RWPE2 (cell line): ENCODE results near the gene ZNF491.

Experiments
- ATAC-seq: fragments of 200-7000 bp; cut with Tn5 transposase; 3 replicates; pipeline ENCODE4 v1.9.1; 2021; ENCODE audit warnings: low read depth
- DNase-seq: peaks from one replicate; pipeline ENCODE4 v3.0.0-alpha.2; 2020; ENCODE audit warnings: low spot score
- H3K27ac ChIP-seq: fragments of 450-650 bp; 2 replicates; pipeline ENCODE4 v1.5.1; 2017; ENCODE audit warnings: mild to moderate bottlenecking; ENCODE audit not compliant: poor library complexity, severe bottlenecking
- H3K27me3 ChIP-seq: fragments of 250-450 bp; sonication (Bioruptor Pico); 2 replicates; pipeline ENCODE4 v1.5.1; 2021; ENCODE audit warnings: mild to moderate bottlenecking, moderate library complexity; ENCODE audit not compliant: insufficient read depth, poor library complexity, severe bottlenecking
- H3K36me3 ChIP-seq: fragments of 250-450 bp; sonication (Bioruptor Pico); 2 replicates; pipeline ENCODE4 v1.5.1; 2020; ENCODE audit warnings: low read depth, mild to moderate bottlenecking, moderate library complexity
- H3K4me1 ChIP-seq: fragments of 250-450 bp; sonication (Bioruptor Pico); 2 replicates; pipeline ENCODE4 v1.5.1; 2021; ENCODE audit warnings: mild to moderate bottlenecking, moderate library complexity; ENCODE audit not compliant: insufficient read depth, poor library complexity, severe bottlenecking
- H3K4me3 ChIP-seq: fragments of 250-450 bp; sonication (Bioruptor Pico); 2 replicates; pipeline ENCODE4 v1.5.1; 2021; ENCODE audit warnings: mild to moderate bottlenecking, moderate library complexity; ENCODE audit not compliant: severe bottlenecking
- H3K9me3 ChIP-seq: fragments of 250-450 bp; sonication (Bioruptor Pico); 2 replicates; pipeline ENCODE4 v1.5.1; 2021; ENCODE audit warnings: mild to moderate bottlenecking, moderate library complexity; ENCODE audit not compliant: severe bottlenecking
- CTCF ChIP-seq: fragments of 450-650 bp; IDR thresholded peaks from one replicate; pipeline ENCODE4 v1.5.1; 2017; ENCODE audit warnings: mild to moderate bottlenecking, moderate library complexity; ENCODE audit not compliant: poor library complexity, severe bottlenecking

The ZNF491 gene

DNA sequence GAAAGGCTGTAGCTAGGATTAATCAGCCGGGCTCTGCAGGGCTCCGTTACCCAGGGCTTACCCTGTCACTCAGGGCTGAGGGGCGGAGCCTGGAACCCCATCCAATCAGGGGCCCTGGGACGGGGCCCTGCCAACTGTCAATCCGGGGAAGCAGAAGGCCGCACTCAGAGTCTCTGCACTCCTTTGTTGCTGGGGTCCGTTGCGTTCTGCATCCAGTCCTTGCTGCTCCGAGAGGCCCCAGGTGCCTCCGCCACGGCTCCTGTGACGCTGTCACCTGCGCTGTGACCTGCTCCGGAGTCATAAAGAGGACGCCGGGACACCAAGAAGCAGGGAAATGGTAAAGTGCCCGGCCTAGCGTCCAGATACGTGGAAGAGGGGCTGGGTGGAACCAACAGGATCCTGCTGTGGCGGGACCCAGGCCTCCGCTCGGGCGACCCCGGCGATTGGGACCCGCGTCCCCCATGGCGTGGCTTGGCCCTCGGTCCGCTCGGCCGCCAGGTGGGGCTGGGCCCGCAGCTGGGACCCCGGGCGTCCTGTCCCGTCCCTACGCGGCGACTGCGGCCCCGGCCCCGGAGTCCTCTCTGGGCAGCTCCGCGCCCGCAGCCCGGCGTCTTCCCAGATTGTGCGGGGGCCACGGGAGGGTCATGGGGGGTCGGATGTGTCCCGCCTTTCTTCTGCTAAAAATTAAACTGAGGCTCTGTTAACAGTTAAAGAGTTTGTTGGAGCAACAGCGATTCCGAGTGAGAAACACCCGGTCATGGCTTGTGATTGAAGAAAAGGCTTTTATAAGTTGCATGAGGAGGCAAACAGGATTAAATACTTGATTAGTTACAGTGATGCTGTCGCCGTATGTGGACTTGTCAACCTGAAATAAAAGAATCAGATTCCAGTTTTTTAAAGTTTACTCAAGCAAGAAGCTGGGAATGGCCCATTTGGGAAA is at the start of gene ZNF491:
TSS of gene ZNF491 (plus strand) at position 133 of the 940 bp plus-strand sequence. CDS start 7,431 bp downstream, outside the sequence.
- H3K27ac ChIP-seq = peak within 1 kb of the TSS; percentile 15
- ATAC-seq (peak; percentile 97), DNase-seq (peak; percentile 86)
- H3K4me1 ChIP-seq = peaks cover 3% of the 10 kb centered on the region
- H3K9me3 ChIP-seq = no peaks in the 10 kb centered on the region
- H3K4me3 ChIP-seq = peak within 1 kb of the TSS; percentile 52
- peak; percentile 54 for TF ChIP-seq CTCF
- H3K36me3 ChIP-seq = no peaks in the 10 kb centered on the region
- H3K27me3 ChIP-seq = no peaks in the 10 kb centered on the region

DNA sequence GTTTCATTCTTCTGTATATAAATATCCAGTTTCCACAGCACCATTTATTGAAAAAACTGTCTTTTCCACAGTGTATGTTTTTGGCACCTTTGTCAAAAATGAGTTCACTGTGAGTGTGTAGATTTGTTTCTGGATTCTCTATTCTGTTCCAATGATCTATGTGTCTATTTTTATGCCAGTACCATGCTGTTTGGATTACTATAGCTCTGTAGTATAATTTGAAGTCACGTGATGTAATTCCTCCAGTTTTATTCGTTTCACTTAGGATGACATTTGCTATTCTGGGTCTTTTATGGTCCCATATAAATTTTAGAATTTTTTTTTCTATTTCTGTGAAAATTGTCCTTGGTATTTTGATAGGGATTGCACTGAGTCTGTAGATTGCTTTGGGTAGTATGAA is 48.6 kb upstream of the ZNF491 start:
- Histone ChIP-seq H3K4me1 (no peaks in the 10 kb centered on the region), H3K9me3 (peaks cover 6% of the 10 kb centered on the region), H3K27me3 (no peaks in the 10 kb centered on the region), H3K36me3 (no peaks in the 10 kb centered on the region), H3K27ac (no peak overlapping the region), H3K4me3 (no peak overlapping the region)
- no peak for ATAC-seq
- no peak for DNase-seq
- TF ChIP-seq CTCF = no peak

GRCh38 chr19:11752244-11752736 is 46.0 kb upstream of the ZNF491 start:
- Histone ChIP-seq H3K4me1 (no peaks in the 10 kb centered on the region), H3K27me3 (no peaks in the 10 kb centered on the region), H3K4me3 (no peak overlapping the region), H3K36me3 (no peaks in the 10 kb centered on the region), H3K27ac (no peak overlapping the region), H3K9me3 (peaks cover 6% of the 10 kb centered on the region)
- ATAC-seq (no peak), DNase-seq (no peak)
- no peak for TF ChIP-seq CTCF

DNA sequence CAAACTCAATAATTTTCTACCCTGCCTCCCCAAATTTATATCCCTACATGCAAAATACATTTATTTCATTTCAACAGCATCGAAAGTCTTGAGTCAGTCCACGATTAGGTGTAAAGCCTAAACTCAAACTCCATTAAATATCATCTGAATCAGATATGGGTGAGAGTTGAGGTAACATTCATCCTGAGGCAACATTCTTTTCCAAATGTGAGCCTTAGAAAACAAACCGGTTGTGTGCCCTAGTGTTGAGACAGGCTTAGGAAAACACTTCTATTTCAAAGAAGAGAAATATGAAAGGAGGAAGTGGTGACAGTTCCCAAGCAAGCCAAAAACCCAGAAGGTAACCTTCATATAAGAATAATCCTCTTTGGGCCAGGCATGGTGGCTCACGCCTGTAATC is 43.7 kb upstream of the ZNF491 start:
- Histone ChIP-seq H3K36me3 (no peaks in the 10 kb centered on the region), H3K4me1 (no peaks in the 10 kb centered on the region), H3K27ac (no peak overlapping the region), H3K4me3 (no peak overlapping the region), H3K9me3 (peaks cover 10% of the 10 kb centered on the region), H3K27me3 (no peaks in the 10 kb centered on the region)
- no peak for ATAC-seq
- TF ChIP-seq CTCF = no peak
- DNase-seq = no peak

DNA sequence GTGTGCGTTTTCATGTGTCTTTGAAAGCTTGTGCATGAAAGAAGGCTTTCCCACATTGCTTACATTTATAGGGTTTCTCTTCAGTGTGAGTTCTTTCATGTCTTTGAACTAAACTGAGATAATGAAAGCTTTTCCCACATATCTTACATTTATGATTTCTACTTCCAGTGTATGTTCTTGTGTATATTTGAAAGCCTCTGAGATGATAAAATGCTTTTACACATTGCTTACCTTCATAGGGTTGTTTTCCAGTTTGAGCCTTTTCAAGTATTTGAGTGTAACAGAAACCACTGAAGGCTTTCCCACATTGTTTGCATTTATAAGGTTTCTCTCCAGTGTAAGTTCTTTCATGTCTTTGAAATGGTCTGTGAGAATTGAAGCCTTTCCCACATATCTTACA is 41.4 kb upstream of the ZNF491 start:
- TF ChIP-seq CTCF = no peak
- DNase-seq (no peak), ATAC-seq (no peak)

More for the DNA sequence above, 41.4 kb upstream of the ZNF491 start:
- Histone ChIP-seq H3K4me3 (no peak overlapping the region), H3K27ac (no peak overlapping the region), H3K36me3 (no peaks in the 10 kb centered on the region), H3K4me1 (no peaks in the 10 kb centered on the region), H3K9me3 (peaks cover 6% of the 10 kb centered on the region), H3K27me3 (no peaks in the 10 kb centered on the region)
